HepG2 (cell line): Measurements from ENCODE around the gene ABCC1. TPM values are rescaled to one million over a fixed set of nuclear protein-coding genes. Genes with fewer than 3 reads are reported as not detected.

Experiments used
- ARID5B ChIP-seq: IDR thresholded peaks from 2 replicates; pipeline ENCODE4 v1.4.0; 2020; ENCODE audit warnings: mild to moderate bottlenecking, missing genetic modification reagents
- CREB1 ChIP-seq, 2 experiments: fragments of 450-650 bp in 1 of 2; IDR thresholded peaks; 2 replicates each; pipeline ENCODE4 v1.6.1; 2016 to 2017; ENCODE audit warnings: control low read depth in 1 of 2, mild to moderate bottlenecking in 1 of 2, missing compliant biosample characterization in 1 of 2, missing genetic modification characterization in 1 of 2
- GABPA ChIP-seq, 2 experiments: IDR thresholded peaks; 2 replicates each; pipeline ENCODE4 v1.6.1; 2011 to 2016; ENCODE audit warnings: low read depth in 2 of 2, low read length in 1 of 2, missing biosample characterization in 1 of 2, missing genetic modification characterization in 1 of 2
- GPN1 ChIP-seq: sonication (generic); formaldehyde crosslinking; IDR thresholded peaks from 2 replicates; pipeline ENCODE4 v1.5.1; 2020; ENCODE audit warnings: missing genetic modification reagents, borderline replicate concordance
- KAT8 ChIP-seq: IDR thresholded peaks from 2 replicates; pipeline ENCODE4 v1.6.1; 2016; ENCODE audit warnings: missing genetic modification reagents, missing compliant biosample characterization
- MAFK ChIP-seq, 2 experiments: IDR thresholded peaks in 1 of 2; conservative IDR thresholded peaks in 1 of 2; 2 replicates each; pipeline ENCODE4 v1.6.1; 2011; ENCODE audit warnings: improper control_type of control experiment in 2 of 2, low read length in 2 of 2
- NR3C1 ChIP-seq: sonication (generic); formaldehyde crosslinking; IDR thresholded peaks from 2 replicates; pipeline ENCODE4 v1.4.0; 2020; ENCODE audit warnings: missing genetic modification reagents
- SP4 ChIP-seq: sonication (generic); formaldehyde crosslinking; IDR thresholded peaks from 2 replicates; pipeline ENCODE4 v1.8.1; 2023; ENCODE audit warnings: mild to moderate bottlenecking, missing genetic modification reagents
- ZBTB7B ChIP-seq: sonication (generic); formaldehyde crosslinking; IDR thresholded peaks from 2 replicates; pipeline ENCODE4 v1.4.0; 2020; ENCODE audit warnings: missing genetic modification reagents
- ZFP1 ChIP-seq: IDR thresholded peaks from 2 replicates; pipeline ENCODE4 v1.6.1; 2016
- ZMAT3 ChIP-seq: sonication (generic); formaldehyde crosslinking; conservative IDR thresholded peaks from 2 replicates; pipeline ENCODE4 v1.7.0; 2021; ENCODE audit warnings: missing genetic modification reagents
- ZMYM2 ChIP-seq: sonication (generic); formaldehyde crosslinking; IDR thresholded peaks from 2 replicates; pipeline ENCODE4 v1.8.0; 2022; ENCODE audit warnings: mild to moderate bottlenecking, missing genetic modification reagents
- ZNF550 ChIP-seq: sonication (generic); formaldehyde crosslinking; IDR thresholded peaks from 2 replicates; pipeline ENCODE4 v1.4.0; 2020; ENCODE audit warnings: mild to moderate bottlenecking, missing genetic modification reagents, borderline replicate concordance
- ZNF576 ChIP-seq: sonication (generic); formaldehyde crosslinking; IDR thresholded peaks from 2 replicates; pipeline ENCODE4 v1.4.0; 2020; ENCODE audit warnings: mild to moderate bottlenecking, missing genetic modification reagents
- ZNF616 ChIP-seq: sonication (generic); formaldehyde crosslinking; IDR thresholded peaks from 2 replicates; pipeline ENCODE4 v1.5.0; 2020; ENCODE audit warnings: low read depth, mild to moderate bottlenecking, missing genetic modification reagents
- ZNF75D ChIP-seq: sonication (generic); formaldehyde crosslinking; IDR thresholded peaks from 2 replicates; pipeline ENCODE4 v1.8.1; 2023; ENCODE audit warnings: missing genetic modification reagents, mild to moderate bottlenecking, borderline replicate concordance
- polyA plus RNA-seq, 8 experiments: library from polyadenylated mRNA; depleted of rRNA in 3 of 8; stranded (reverse) in 7 of 8; unstranded in 1 of 8; fragments of >200 nt; fragmentation: Illumina TruSeq in 4 of 8; extraction: Trizol in 4 of 8; gene quantifications; 2 replicates each; pipeline versions ENCODE4 v1.2.1 to v1.2.3, GENCODE V29; 2011 to 2016; ENCODE audit warnings: low read depth in 4 of 8, missing spikeins in 1 of 8, mixed read lengths in 1 of 8; ENCODE audit not compliant: insufficient read depth in 1 of 8
- total RNA-seq, 5 experiments: library from RNA; depleted of rRNA; stranded (reverse); fragments of >200 nt; fragmentation: Illumina TruSeq; extraction: Trizol; gene quantifications; 2 replicates each; pipeline ENCODE4 v1.2.3, GENCODE V29; 2016; ENCODE audit warnings: low read depth in 1 of 5
- TF ChIP-seq, protein P1 (sequence below): sonication (generic); formaldehyde crosslinking; IDR thresholded peaks from 2 replicates; pipeline ENCODE4 v1.4.0; 2020; ENCODE audit warnings: missing genetic modification reagents
- TF ChIP-seq, protein P2 (sequence below): sonication (generic); formaldehyde crosslinking; IDR thresholded peaks from 2 replicates; pipeline ENCODE4 v1.8.1; 2023; ENCODE audit warnings: mild to moderate bottlenecking, moderate library complexity, missing genetic modification reagents
- TF ChIP-seq, protein P3 (sequence below): sonication (generic); formaldehyde crosslinking; IDR thresholded peaks from 2 replicates; pipeline ENCODE4 v1.8.0; 2022; ENCODE audit warnings: missing genetic modification reagents, mild to moderate bottlenecking, moderate library complexity, borderline replicate concordance

ABCC1 gene
- total and polyA plus RNA-seq, 2 of the 13 experiments (the other 11 are each of a cell fraction or from before 2014, with no cell fraction given) = 13.0 to 30.6 TPM

- TF ChIP-seq, protein P1, sequence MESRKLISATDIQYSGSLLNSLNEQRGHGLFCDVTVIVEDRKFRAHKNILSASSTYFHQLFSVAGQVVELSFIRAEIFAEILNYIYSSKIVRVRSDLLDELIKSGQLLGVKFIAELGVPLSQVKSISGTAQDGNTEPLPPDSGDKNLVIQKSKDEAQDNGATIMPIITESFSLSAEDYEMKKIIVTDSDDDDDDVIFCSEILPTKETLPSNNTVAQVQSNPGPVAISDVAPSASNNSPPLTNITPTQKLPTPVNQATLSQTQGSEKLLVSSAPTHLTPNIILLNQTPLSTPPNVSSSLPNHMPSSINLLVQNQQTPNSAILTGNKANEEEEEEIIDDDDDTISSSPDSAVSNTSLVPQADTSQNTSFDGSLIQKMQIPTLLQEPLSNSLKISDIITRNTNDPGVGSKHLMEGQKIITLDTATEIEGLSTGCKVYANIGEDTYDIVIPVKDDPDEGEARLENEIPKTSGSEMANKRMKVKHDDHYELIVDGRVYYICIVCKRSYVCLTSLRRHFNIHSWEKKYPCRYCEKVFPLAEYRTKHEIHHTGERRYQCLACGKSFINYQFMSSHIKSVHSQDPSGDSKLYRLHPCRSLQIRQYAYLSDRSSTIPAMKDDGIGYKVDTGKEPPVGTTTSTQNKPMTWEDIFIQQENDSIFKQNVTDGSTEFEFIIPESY = peak; percentile 82
- TF ChIP-seq MAFK (conservative IDR thresholded peaks at IDR 0.05 in 1 of 2, IDR thresholded peaks at IDR 0.05 in 1 of 2; ENCODE audit: low read length in 2 of 2) (peak; percentile 40 to 51; a peak in 3 of 4 replicates), GPN1 (CRISPR knock-in tag) (no peak), ZBTB7B (CRISPR knock-in tag) (peak; percentile 83), SP4 (CRISPR knock-in tag) (peak; percentile 76; the same call in 1 of the 2 replicates), ZNF576 (CRISPR knock-in tag) (peak; percentile 55; the same call in 1 of the 2 replicates), GABPA (IDR thresholded peaks at IDR 0.05; ENCODE audit: low read depth, low read length) (no peak), GABPA (CRISPR knock-in tag; IDR thresholded peaks at IDR 0.05; ENCODE audit: low read depth) (peak; percentile 46; the same call in 1 of the 2 replicates), ARID5B (peak; percentile 99), ZMAT3 (CRISPR knock-in tag) (peak; percentile 67), ZNF75D (CRISPR knock-in tag) (peak; percentile 31; the same call in 1 of the 2 replicates), CREB1 (IDR thresholded peaks at IDR 0.05) (peak; percentile 84), CREB1 (CRISPR knock-in tag; IDR thresholded peaks at IDR 0.05) (0 out of 2 replicates have a peak, but pooled peaks have one; percentile 26), ZMYM2 (CRISPR knock-in tag) (peak; percentile 65; the same call in 1 of the 2 replicates), KAT8 (CRISPR knock-in tag) (peak; percentile 85), ZFP1 (peak; percentile 72), NR3C1 (CRISPR knock-in tag) (no peak), ZNF616 (no peak), ZNF550 (CRISPR knock-in tag) (peak; percentile 90; the same call in 1 of the 2 replicates)
- TF ChIP-seq, protein P2, sequence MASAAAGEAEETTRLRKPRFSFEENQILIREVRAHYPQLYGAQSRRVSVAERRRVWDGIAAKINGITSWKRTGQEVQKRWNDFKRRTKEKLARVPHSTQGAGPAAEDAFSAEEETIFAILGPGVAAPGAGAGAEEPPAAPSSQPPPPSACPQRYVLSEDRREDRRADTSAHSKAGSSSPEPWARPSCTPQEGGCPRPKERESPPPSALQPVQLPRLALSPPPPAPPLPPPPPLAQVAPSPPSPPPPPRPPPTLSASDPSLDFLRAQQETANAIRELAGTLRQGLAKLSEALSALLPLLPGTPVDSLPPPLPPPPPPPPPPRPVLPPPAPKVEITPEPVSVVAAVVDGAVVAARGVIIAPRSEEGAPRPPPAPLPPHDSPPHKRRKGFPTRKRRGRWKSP (CRISPR knock-in tag) = peak; percentile 67; the same call in 1 of the 2 replicates
- TF ChIP-seq, protein P3, sequence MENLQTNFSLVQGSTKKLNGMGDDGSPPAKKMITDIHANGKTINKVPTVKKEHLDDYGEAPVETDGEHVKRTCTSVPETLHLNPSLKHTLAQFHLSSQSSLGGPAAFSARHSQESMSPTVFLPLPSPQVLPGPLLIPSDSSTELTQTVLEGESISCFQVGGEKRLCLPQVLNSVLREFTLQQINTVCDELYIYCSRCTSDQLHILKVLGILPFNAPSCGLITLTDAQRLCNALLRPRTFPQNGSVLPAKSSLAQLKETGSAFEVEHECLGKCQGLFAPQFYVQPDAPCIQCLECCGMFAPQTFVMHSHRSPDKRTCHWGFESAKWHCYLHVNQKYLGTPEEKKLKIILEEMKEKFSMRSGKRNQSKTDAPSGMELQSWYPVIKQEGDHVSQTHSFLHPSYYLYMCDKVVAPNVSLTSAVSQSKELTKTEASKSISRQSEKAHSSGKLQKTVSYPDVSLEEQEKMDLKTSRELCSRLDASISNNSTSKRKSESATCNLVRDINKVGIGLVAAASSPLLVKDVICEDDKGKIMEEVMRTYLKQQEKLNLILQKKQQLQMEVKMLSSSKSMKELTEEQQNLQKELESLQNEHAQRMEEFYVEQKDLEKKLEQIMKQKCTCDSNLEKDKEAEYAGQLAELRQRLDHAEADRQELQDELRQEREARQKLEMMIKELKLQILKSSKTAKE (CRISPR knock-in tag) = peak; percentile 99
These were observed 47.2 kb downstream of the ABCC1 start (continued) for GRCh38 chr16:15996432-15997109.
